ENCODE measurements around the gene PBX1.

GRCh38 chr1:164559342-164560051 lies 513 bp downstream of the PBX1 start:
- TF ChIP-seq CTCF (IDR thresholded peaks at IDR 0.05) (no peak), POLR2AphosphoS5 (IDR thresholded peaks at IDR 0.05) (no peak)
